Hepatocyte (in vitro differentiated cells): ENCODE results near the gene ARHGAP25.

Experiments
- CTCF ChIP-seq: fragments of 200-600 bp; sonication (generic); IDR thresholded peaks from 2 replicates; pipeline ENCODE4 v1.5.1; 2016; ENCODE audit warnings: antibody characterized with exemption, mild to moderate bottlenecking; ENCODE audit not compliant: poor library complexity
- EZH2 ChIP-seq: fragments of 200-600 bp; sonication (generic); IDR thresholded peaks from 2 replicates; pipeline ENCODE4 v1.6.1; 2016; ENCODE audit warnings: antibody characterized with exemption, mild to moderate bottlenecking, borderline replicate concordance
- EZH2phosphoT487 ChIP-seq: fragments of 200-600 bp; sonication (generic); IDR thresholded peaks from one replicate; pipeline ENCODE4 v1.6.1; 2018; ENCODE audit warnings: antibody characterized with exemption, mild to moderate bottlenecking, low read depth, moderate library complexity; ENCODE audit not compliant: unreplicated experiment, severe bottlenecking

- no peak for TF ChIP-seq CTCF
- TF ChIP-seq EZH2 = no peak
- TF ChIP-seq EZH2phosphoT487 = no peak
These were observed 18.7 kb downstream of the ARHGAP25 start for GRCh38 chr2:68753318-68753717.
